HG03095 (cell line): ENCODE results near the gene SLC27A1.
A peak's percentile ranks its signal among the peaks of the same experiment; 100 is the strongest.
"Not testable (repeated sequence)": the region's sequence is repeated elsewhere in the genome, so short reads cannot be mapped to it uniquely, and the experiment has no call there.

ENCODE experiments used
- ATAC-seq: cut with Tn5 transposase; IDR thresholded peaks from one replicate; pipeline ENCODE4 v1.9.1; 2021; ENCODE audit warnings: moderate library complexity; ENCODE audit not compliant: unreplicated experiment

The SLC27A1 gene

DNA sequence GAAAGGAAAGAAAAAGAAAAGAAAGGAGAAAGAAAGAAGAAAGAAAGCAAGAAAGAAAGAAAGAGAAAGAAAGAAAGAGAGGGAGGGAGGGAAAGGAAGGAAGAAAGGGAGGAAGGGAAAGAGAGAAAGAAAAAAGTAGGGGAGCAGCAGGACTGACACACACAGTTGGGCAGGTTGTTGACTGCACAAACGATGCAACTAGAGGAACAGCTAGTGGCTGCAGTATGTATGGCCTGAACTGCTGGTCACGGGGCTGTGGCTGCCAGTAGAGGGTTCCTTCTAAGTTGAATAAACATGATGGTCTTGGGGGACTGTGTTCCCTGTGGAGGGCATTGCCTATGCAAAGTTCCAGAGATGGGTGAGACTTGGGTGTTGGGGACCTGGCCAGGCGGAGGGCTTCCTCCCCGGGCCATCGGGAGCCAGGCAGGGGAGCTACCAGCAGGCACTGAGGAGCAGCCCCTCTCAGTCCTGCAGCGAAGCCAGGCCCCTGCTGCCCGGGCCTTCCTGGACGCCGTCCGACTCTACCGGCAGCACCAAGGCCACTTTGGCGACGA lies 68.4 kb downstream of the SLC27A1 start:
- ATAC-seq, result no peak

DNA sequence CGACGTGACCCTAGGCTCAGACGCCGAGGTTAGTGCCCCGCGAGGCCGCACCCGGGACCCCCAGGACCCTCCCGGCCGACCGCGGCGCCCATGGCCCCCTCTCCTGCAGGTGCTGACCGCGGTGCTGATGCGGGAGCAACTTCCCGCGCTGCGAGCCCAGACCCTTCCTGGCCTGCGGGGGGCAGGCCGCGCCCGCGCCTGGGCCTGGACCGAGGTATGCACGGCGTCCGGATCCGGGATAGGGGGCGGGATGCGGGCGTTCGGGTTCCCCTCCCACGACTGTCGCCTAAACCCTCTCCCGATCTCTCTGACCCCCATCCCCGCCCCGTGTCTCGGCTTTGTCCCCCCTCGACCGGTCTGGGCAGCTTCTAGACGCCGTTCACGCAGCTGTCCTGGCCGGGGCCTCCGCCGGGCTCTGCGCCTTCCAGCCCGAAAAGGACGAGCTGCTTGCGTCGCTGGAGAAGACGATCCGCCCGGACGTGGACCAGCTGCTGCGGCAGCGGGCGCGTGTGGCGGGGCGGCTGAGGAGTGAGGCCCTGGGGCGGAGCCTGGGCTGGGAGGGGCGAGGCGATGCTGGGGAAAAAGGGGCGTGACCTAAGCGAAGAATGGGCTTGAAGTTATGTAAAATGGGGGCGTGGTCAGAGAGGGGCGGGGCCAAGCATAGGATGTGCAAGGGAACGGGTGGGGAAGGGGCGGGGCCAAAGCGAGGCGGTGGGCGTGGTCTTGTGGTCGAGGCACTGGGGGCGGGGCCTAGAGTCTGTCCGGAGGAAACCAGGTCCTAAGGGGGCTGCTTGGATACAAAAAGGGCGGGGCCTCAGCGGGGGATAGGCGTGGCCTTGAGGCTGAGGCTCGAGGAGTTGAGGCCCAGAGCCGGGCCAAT lies 69.2 kb downstream of the SLC27A1 start:
- ATAC-seq, result peak; percentile 68

DNA sequence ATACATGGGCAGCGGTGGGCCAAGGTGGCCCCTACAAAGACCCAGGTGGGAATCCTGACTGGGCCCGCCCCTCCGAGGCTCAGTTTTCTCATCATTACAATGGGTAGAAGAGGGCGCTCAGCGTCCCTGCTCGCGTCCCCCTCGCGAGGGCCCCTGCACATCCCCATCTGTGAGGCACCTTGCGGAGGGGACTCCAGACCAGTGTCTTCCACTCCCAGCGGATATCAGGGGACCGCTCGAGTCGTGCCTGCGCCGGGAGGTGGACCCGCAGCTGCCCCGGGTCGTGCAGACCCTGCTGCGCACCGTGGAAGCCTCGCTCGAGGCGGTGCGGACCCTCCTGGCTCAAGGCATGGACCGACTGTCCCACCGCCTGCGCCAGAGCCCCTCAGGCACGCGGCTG lies 69.8 kb downstream of the SLC27A1 start:
- ATAC-seq, result no peak

DNA sequence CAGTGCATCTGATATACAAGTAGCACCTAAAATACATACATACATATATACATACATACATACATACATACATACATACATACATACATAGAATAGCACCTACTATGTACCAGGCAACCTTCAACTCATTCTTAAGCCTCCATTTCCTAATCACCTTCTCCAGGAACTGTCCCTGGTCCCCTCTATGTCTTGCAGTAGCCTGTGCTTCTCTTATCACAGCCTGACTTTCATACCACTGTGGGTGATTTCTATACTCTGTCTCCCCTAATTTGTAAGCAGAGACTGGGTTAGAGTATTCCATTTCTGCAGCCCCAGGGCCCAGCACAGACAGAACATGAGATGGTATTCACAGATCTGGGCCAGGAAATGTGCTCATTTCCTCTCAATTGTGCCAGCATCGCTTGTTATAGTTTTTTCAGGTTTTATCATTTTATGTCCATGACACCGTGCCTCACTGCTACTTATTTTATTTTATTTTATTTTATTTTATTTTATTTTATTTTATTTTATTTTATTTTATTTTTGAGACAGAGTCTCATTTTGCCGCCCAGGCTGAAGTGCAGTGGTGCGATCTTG lies 70.9 kb downstream of the SLC27A1 start:
- no peak for ATAC-seq

DNA sequence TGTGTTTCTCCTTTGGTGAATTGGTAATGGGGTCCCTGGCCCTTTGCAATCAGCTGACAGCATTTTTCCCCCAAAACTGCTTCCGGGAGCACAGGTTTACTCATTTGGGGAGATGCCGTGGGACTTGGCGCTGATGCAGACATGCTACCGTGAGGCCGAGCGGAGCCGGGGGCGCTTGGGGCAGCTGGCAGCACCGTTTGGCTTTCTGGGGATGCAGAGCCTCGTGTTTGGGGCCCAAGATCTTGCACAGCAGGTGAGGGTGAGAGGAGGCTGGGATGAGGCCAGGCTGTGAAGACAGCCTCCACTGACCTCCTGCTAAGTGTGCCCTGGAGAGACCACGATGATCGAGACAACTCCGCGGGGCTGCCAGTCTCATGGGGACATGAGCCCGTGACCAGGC lies 71.7 kb downstream of the SLC27A1 start:
- ATAC-seq, result no peak

DNA sequence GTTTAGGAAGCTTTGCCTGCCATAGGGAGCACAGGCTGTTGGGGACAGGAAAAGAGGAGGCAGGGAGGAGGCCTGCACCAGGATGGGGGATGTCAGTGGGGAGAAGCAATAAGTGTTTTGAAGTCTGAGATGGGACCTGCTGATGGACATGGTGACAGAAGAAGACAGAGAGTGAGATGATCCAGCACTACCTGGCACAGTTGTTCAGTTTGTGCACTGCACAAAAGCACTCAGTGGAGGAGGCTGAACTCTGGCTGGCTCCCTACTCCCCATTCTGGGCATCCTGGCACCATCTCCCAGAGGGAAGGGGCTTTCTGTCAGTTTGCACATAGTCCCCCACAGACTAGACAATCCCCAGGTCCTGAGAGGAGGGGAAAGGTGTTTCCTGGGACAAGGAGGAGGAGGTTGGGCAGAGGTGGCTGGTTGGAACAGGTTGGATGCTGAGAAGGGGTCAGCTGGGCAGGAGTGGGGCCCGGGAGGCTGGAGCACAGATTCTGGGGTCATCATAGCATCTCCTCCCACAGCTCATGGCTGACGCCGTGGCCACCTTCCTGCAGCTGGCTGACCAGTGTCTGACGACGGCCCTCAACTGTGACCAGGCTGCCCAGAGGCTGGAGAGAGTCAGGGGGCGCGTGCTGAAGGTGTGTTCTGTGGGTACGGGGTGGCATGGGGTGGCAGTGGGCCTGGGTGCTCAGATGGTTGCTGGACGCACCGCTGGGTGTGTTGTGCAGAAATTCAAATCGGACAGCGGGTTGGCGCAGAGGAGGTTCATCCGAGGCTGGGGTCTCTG lies 72.7 kb downstream of the SLC27A1 start:
- no peak for ATAC-seq

DNA sequence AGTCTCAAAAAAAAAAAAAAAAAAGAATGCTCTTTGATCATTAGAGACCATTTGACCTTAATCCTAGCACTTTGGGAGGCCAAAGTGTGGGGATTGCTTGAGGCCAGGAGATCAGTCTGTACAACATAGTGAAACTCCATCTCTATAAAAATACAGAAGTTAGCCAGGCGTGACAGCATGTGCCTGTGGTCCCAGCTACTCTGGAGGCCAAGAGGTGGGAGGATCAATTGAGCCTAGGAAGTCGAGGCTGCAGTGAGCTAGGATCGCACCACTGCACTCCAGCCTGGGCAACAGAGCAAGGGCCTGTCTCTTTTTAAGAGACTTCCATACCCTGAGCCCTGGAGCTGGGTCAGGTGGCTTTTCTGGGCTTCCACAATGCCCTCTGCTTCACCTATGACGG lies 73.7 kb downstream of the SLC27A1 start:
- ATAC-seq, result no peak

DNA sequence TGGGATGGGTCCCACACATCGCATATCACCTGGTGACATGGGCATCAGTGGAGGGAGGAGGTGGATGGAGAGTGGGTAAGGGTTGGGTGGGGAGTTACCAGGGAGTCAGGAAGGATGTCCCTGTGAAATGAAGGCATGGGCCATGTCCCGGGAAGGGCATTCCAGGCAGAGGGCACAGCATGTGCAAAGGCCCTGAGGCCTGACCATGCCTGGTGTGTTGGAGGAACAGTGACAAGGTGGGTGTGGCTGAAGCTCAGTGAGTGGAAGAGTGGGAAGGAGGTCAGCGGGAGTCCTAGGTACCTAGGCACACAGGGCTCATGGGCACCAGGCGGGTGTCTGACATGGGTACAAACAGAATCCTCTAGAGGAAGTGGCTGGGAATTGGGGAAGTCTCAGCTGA lies 74.1 kb downstream of the SLC27A1 start:
- no peak for ATAC-seq

DNA sequence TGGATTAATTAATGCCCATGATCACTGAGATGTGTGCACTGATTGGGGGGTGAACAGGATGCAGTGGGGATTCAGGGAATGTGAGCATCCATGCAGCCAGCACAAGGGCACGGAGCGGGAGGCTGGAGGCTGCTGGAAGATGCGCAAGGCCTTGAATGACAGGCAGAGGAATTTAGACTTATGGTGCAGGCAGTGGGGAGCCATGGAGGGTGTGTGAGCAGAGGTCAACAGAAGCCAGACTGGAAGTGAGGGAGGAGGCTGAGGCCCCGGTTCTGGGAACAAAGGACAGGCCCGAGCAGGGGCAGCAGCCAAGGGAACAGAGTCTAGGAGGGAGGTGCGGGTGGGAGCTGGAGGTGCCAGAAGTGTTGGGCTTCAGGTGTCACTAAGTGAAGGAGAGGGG lies 77.8 kb downstream of the SLC27A1 start:
- ATAC-seq, result no peak

DNA sequence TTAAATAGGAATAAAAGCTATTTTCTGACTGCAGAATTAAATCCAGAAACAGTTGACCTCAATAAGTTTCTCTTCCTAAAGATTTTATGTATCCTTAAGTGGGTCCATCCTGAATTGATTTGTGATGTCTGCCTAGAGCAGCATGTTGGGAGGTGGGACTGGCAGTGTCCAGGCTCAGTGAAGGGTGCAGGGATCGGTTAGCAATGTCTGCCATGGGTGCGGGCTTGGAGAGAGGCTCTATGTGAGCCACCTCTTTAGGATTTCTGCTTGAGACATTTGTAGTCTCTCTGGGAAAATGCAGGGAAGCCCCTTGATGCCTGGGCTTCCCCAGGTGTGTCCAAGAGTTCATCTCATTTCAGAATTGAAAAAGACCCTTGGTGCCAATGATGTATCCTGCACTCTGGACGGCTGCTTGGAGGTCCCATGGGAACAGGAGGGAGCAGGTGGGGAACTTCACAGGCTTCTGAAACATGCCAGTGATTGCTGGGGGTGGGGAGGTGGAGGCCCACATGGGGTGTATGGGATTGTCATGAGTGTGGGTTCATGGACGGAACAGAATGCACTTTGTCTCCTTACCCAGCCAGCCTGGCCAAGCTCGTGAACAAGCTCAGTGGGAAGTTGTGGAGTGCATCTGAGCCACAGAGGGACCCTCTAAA lies 78.9 kb downstream of the SLC27A1 start:
- ATAC-seq, result no peak

DNA sequence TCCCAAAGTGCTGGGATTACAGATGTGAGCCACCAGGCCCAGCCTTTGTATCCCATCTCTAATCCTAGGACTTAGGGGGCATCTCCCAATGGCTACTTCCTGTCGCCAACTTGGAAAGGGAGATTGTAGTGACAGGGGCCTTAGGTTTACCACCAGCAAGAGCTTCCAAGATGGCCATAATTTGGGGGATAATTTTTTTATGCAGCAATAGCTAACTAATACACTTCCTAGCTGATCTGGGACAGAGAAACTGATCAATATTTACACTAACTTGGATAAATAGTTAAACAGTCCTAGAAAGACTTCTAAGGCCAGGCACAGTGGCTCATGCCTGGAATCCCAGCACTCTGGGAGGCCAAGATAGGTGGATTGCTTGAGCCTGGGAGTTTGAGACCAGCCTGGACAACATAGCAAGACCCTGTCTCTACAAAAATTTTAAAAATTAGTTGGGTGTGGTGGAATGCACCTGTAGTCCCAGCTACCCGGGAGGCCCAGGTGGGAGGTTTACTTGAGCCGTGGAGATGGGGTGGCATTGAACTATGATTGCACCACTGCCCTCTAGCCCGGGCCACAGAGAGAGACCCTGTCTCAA lies 79.8 kb downstream of the SLC27A1 start:
- ATAC-seq, result no peak

DNA sequence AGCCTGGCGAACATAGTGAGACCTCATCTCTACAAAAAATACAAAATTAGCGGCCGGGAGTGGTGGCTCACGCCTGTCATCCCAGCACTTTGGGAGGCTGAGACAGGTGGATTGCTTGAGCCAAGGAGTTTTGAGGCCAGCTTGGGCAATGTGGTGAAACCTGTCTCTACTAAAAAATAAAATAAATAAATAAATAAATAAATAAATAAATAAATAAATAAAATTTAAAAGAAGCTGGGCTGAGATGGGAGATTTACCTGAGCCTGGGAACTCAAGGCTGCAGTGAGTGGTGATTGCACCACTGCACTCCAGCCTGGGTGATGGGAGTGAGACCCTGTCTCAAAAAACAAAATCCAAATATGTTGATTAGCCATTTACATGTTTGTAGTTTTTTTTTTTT lies 82.4 kb downstream of the SLC27A1 start:
- ATAC-seq, result not testable (repeated sequence)

DNA sequence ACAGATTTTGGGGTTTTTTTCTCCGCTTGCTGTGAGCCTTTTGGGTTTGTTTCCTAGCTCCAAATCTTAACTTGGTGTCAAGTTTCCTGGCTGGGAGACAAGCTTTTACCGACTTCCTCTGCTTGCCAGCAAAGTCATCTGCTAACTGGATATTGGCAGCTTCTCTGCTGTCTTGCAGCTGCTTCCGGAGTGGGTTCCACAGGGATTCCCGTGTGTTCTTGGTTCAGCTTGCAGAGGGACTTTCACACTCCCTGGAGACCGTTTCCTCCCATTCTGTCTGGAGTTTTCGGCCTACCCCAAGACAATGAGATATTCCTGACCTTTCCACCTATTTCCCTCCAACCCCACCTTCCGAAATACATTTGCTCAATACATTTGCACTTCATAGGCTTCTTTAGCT lies 82.9 kb downstream of the SLC27A1 start:
- no peak for ATAC-seq

DNA sequence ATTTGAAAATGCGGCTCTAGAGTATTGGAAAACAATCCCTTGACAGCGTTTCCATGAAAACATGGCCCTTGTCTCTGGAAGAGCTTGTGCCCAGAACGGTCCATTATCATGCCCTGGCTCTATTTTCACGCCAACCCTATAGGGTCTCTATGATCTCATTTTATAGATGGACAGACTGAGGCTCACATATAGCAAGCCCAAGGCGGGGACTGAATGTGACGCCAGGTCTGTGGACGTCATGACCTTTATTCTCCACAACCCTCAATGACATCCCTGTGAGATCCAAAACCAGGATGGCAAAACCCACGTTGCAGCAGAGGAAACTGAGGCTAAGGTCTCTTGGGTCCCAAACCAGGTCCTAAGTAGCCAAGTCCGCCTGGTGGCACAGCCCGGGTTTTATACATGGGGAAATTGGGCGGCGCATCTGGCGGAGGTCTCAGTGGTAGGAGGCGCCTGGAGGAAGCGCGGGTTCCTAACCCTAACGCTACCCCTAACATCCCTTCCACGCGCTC lies 84.7 kb downstream of the SLC27A1 start:
- ATAC-seq, result peak; percentile 9

DNA sequence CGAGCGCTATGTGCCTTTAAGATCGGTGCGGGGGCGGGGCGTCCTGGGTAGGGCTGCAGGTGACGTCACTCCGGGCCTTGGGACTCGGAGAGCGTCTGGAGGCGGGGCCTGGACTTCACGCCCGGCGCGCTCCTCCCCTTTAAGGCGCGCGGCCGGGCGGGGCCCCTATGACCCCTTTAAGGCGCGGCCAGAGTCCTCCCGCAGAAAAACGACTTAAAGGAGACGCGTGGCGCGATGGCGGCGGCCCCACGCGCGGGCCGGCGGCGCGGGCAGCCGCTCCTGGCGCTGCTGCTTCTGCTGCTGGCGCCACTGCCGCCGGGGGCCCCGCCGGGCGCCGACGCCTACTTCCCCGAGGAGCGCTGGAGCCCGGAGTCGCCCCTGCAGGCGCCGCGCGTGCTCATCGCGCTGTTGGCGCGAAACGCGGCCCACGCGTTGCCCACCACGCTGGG lies 85.2 kb downstream of the SLC27A1 start, which contains the start of gene COLGALT1:
COLGALT1 (plus strand) TSS at position 170 of the 449 bp plus-strand sequence; CDS start at position 235, 65 bp downstream.
- peak; percentile 76 for ATAC-seq
